ENCODE data around the gene LHX6. TPM values are rescaled to one million over a fixed set of nuclear protein-coding genes. Genes with fewer than 3 reads are reported as not detected.

The LHX6 gene
- total RNA-seq, 2 experiments from 2014 or later: 0.07 to 0.22 TPM

DNA sequence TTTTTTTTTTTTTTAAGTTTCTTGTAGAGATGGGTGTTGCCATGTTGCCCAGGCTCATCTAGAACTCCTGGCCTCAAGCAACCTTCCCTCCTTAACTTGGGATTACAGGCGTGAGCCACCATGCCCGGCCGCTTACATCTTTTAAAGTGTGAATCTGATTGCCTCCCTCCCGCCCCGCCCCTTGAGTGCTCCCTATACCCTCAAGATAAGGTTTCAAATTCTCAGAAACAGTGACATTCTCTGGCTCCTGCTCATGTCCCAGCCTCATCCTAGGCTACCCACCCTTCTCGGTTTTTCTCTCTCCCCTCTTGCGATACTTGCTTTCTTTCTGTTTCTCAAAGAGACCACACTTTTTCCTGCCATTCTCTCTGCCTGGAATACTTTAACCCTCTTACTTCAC is 56.6 kb downstream of the LHX6 start:
- CTCF ChIA-PET: interaction anchor here (1.0 kb wide), 1 partner anchor 46 kb away, joined by 3 read pairs; no protein-coding TSS in a partner anchor
- Mint-ChIP-seq H3K4me3 (no peak overlapping the region), H3K27me3 (peaks cover 32% of the 10 kb centered on the region), H3K9me3 (no peaks in the 10 kb centered on the region), H3K27ac (no peak overlapping the region), H3K4me1 (ENCODE audit: low read depth) (no peaks in the 10 kb centered on the region), H3K36me3 (ENCODE audit: low read depth) (no peaks in the 10 kb centered on the region)
- no peak for DNase-seq
- POLR2A ChIA-PET: no interaction called here
- intact Hi-C loops (cut with micrococcal nuclease): no loop called here
- no peak for ATAC-seq
- TF ChIP-seq, protein P1, sequence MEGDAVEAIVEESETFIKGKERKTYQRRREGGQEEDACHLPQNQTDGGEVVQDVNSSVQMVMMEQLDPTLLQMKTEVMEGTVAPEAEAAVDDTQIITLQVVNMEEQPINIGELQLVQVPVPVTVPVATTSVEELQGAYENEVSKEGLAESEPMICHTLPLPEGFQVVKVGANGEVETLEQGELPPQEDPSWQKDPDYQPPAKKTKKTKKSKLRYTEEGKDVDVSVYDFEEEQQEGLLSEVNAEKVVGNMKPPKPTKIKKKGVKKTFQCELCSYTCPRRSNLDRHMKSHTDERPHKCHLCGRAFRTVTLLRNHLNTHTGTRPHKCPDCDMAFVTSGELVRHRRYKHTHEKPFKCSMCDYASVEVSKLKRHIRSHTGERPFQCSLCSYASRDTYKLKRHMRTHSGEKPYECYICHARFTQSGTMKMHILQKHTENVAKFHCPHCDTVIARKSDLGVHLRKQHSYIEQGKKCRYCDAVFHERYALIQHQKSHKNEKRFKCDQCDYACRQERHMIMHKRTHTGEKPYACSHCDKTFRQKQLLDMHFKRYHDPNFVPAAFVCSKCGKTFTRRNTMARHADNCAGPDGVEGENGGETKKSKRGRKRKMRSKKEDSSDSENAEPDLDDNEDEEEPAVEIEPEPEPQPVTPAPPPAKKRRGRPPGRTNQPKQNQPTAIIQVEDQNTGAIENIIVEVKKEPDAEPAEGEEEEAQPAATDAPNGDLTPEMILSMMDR (IDR thresholded peaks at IDR 0.05): no peak

DNA sequence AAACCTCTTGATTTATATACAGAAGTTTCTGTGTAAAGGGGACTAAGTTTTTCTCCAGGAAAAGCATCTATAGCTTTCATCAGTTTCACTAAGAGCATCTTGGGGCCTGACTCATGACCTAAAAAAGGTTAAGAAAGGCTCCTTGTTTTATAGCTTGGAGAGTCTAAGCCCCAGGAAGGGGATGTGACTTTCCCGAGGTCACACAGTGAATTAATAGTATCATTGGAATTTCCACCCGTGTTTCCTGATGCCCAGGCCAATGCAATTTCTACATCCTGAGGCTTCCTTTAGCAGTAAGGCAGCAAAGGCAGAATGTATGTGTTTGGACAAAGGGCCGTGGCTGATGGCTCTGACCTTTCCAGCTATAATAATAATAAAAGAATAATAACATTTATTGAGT is 60.4 kb downstream of the LHX6 start:
- DNase-seq (no peak), ATAC-seq (no peak)
- TF ChIP-seq, protein P1 (IDR thresholded peaks at IDR 0.05): no peak
- no peaks in the 10 kb centered on the region for H3K36me3 Mint-ChIP-seq (ENCODE audit: low read depth)
- CTCF ChIA-PET: interaction anchor here (0.7 kb wide), 1 partner anchor 32 kb away, joined by 3 read pairs; no protein-coding TSS in a partner anchor
- H3K27ac Mint-ChIP-seq: no peak overlapping the region
- intact Hi-C loops (cut with micrococcal nuclease): no loop called here
- H3K9me3 Mint-ChIP-seq: no peaks in the 10 kb centered on the region
- no peaks in the 10 kb centered on the region for H3K4me1 Mint-ChIP-seq (ENCODE audit: low read depth)
- no peak overlapping the region for H3K4me3 Mint-ChIP-seq
- POLR2A ChIA-PET: no interaction called here
- H3K27me3 Mint-ChIP-seq: peaks cover 27% of the 10 kb centered on the region

DNA sequence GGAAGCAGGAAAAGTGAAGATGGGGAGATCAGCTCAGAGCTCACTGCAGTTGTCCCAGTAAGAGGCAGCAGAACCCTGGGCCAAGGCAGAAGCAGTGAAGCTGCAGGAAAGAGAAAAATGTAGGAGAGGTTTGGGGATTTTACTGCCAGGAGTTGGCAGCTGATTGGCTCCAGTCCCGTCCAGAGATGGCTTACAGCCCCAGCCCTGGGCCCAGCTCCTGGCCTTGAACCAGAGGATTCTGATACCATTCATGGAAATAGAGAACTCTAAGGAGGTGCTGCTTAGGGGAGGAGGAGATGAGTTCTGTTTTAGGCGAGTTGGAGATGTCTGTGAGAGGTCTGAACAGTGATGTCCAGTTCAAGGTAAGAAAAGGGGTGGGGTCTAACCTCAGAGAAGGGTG is 64.5 kb downstream of the LHX6 start:
- intact Hi-C loops (cut with micrococcal nuclease): no loop called here
- ATAC-seq: no peak

DNA sequence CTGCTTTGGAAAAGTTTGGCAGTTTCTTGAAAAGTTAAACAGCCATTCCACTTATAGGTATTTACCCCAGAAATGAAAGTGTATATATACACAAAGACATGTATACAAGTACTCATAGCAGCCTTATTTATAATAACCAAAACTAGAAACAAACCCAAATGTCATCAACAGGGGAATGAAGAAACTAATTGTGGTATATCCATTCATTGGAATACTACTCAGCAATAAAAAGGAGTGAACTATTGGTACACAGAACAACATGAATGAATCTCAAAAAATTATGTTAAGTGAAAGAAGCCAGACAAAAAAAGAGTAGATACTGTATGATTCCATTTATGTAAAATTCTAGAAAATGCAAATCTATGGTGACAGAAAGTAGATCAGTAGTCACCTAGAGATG is 66.3 kb downstream of the LHX6 start:
- TF ChIP-seq, protein P1 (IDR thresholded peaks at IDR 0.05): no peak
- Mint-ChIP-seq H3K27me3 (peaks cover 10% of the 10 kb centered on the region), H3K4me1 (ENCODE audit: low read depth) (peaks cover 12% of the 10 kb centered on the region), H3K36me3 (ENCODE audit: low read depth) (peaks cover 6% of the 10 kb centered on the region), H3K27ac (no peak overlapping the region), H3K9me3 (peaks cover 7% of the 10 kb centered on the region), H3K4me3 (no peak overlapping the region)
- intact Hi-C loops (cut with micrococcal nuclease): no loop called here
- POLR2A ChIA-PET: no interaction called here
- CTCF ChIA-PET: no interaction called here
- no peak for DNase-seq
- no peak for ATAC-seq

More for the DNA sequence above, 64.5 kb downstream of the LHX6 start:
- POLR2A ChIA-PET: no interaction called here
- H3K4me3 Mint-ChIP-seq: no peak overlapping the region
- H3K4me1 Mint-ChIP-seq (ENCODE audit: low read depth): peaks cover 5% of the 10 kb centered on the region
- no peak for DNase-seq
- H3K27me3 Mint-ChIP-seq: peaks cover 17% of the 10 kb centered on the region
- H3K27ac Mint-ChIP-seq: no peak overlapping the region
- H3K9me3 Mint-ChIP-seq: peaks cover 7% of the 10 kb centered on the region
- H3K36me3 Mint-ChIP-seq (ENCODE audit: low read depth): peaks cover 2% of the 10 kb centered on the region
- CTCF ChIA-PET: interaction anchor here (0.7 to 1.5 kb wide), 2 partner anchors 9 to 42 kb away, joined by 3 read pairs; no protein-coding TSS in a partner anchor
- TF ChIP-seq, protein P1 (IDR thresholded peaks at IDR 0.05): no peak

DNA sequence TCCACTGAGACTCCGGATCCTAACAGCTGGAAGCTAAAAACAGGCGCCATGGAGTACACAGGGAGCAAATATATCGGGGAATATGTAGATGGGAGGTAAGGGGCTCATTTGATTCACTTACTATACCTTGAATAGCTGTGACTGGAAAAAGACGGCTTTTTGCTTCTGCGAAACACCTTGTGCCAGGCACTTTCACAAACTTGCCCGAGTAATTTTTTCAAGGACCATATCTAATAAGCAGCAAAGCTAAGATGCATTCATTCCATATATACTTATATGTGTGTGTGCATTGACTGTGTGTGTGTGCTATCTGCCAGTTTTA is 68.9 kb downstream of the LHX6 start:
- no peak for ATAC-seq
- intact Hi-C loops (cut with micrococcal nuclease): no loop called here
- TF ChIP-seq, protein P1 (IDR thresholded peaks at IDR 0.05): no peak
- H3K4me1 Mint-ChIP-seq (ENCODE audit: low read depth): peaks cover 27% of the 10 kb centered on the region
- peaks cover 6% of the 10 kb centered on the region for H3K36me3 Mint-ChIP-seq (ENCODE audit: low read depth)
- H3K4me3 Mint-ChIP-seq: peak overlapping the region; percentile 97
- peaks cover 4% of the 10 kb centered on the region for H3K27me3 Mint-ChIP-seq
- H3K9me3 Mint-ChIP-seq: peaks cover 7% of the 10 kb centered on the region
- H3K27ac Mint-ChIP-seq: peak overlapping the region; percentile 96
- DNase-seq: no peak
- ChIA-PET POLR2A (interaction anchor here (0.8 to 1.9 kb wide), 3 partner anchors 12 to 105 kb away, joined by 3 to 10 read pairs (median 4); partner anchors contain the start of genes MRRF and RBM18), CTCF (interaction anchor here (1.3 to 2.0 kb wide), 3 partner anchors 35 to 62 kb away, joined by 4 to 7 read pairs (median 4); no protein-coding TSS in a partner anchor)

Data from activated CD8-positive, alpha-beta T cell treated with anti-CD3 and anti-CD28 coated beads for 36 hours (primary cell).